GM21515 (cell line): ENCODE data around the gene PTPRN2.
A peak's percentile ranks its signal among the peaks of the same experiment; 100 is the strongest.
"Not testable (repeated sequence)": the region's sequence is repeated elsewhere in the genome, so short reads cannot be mapped to it uniquely, and the experiment has no call there.

ENCODE experiments used
- ATAC-seq: cut with Tn5 transposase; IDR thresholded peaks from one replicate; pipeline ENCODE4 v1.9.1; 2021; ENCODE audit not compliant: unreplicated experiment

The PTPRN2 gene

DNA sequence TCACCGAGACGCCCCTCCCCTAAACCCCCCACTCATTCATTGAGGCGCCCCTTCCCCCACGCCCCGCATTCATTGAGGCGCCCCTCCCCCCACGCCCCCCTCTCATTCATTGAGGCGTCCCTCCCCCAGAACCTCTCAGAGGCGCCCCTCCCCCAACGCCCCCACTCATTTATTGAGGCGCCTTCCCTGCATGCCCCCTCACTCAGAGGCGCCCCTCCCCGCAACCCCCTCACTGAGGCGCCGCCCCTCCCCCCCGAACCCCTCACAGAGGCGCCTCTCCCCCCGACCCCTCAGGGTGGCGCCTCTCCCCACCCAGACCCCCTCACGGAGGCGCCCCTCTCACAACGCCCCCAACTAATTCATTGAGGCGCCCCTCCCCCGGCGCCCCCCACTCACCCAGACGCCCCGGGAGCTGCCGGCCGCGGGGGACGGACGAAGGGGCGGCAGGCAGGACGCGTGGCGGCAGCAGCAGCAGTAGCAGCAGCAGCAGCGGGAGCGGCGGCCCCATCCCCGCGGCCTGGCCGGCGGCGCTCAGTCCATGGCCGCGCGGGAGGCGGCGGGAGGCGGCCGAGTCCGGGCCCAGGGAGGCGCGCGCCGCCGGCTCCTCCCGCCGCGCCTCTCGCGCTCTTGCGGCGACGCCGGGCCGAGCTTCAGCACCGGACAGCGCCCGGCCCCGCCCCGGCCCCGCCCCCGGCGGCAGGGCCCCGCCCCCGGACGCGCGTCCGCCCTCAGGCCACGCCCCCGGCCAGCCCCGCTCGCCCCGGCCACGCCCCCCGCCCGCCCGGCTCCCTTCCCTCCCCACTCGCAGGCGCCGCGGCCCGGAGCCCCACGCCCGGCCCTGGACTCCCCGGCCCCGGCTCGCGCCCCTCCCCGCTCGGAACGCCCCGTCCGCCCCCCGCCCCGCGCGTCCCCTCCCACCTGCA is at the start of gene PTPRN2:
TSS of gene PTPRN2 (minus strand) at position 662 of the 923 bp plus-strand sequence.
- no peak for ATAC-seq

DNA sequence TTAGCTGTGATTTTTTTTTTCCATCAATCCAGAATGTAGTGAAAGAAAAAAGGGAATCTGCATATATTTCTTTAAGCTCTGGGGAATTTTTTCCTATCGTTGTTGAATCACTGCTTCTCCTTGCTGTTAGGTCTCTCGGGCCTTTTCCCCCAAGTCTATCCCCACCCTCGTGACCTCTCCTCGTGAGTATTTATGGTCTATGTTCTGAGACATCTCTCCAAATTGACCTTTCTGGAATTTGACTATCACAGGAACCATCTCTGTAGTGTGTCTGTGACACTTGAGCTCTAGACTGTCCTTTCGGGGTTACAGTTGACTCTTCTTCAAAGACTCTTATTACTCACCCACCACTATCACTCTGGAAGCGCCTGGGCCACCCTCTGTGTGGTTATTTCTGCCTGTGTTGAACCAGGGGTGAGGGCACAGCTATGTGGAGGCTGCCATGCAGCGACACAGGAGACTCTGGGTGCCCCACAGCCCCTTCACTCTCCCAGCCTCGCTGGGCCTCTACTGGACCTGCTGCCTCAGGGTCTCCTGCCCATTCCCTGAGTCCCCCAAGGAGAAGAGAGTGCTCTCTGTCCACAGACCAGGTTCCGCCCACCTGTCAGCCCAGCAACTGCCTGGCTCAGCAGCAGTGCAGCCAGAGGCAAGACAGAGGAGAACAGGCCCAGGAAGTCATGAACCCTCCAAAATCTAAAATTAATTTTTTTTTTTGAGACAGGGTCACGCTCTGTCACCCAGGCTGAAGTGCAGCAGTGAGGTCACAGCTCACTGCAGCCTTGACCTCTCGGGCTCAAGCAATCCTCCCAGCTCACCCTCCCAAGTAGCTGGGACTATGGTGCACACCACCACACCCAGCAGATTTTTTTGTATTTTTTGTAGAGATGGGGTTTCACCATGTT is 45.7 kb upstream of the PTPRN2 start:
- no peak for ATAC-seq

DNA sequence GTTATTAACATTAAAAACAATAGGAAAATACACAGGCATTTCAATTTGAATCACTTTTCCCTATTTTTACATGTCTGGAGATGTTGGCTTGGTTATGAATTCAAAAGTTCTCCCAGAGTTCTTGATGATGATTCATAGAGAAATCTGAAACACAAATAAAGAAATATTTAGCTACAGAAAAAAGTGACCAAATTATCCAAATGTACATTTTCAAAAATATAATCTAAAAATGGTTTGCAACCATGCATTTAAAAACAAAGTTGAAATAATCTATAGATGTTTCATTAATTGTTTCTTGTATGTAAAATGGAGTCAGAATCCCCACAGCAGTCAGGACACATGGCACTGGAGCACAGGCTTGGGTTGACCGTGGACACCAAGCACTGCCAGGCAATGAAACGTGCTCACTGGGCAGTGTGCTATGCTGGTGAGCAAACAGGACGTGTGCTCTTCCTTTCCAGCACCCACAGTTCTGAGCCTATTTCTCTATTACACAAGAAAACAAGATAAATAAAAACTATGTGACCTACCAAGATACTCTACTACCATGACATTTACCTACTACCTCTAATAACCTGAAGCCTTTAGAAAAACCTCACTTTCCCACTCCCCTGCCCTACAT is 44.1 kb upstream of the PTPRN2 start:
- ATAC-seq, result no peak

DNA sequence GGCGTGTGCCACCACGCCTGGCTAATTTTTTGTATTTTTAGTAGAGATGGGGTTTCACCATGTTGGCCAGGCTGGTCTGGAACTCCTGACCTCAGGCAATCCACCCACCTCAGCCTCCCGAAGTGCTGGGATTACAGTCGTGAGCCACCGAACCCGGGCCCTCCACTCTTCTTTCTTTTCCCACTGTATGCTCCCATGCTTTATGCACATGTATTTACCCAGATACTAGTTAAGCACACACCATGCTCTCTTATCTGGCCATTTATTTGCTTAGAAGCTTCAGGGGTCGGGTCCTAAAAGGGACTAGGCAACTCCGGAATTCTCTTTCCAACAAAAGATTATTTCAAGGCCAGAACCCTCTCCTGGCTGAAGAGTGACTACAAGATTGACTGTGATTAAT is 38.7 kb upstream of the PTPRN2 start:
- ATAC-seq, result not testable (repeated sequence)

DNA sequence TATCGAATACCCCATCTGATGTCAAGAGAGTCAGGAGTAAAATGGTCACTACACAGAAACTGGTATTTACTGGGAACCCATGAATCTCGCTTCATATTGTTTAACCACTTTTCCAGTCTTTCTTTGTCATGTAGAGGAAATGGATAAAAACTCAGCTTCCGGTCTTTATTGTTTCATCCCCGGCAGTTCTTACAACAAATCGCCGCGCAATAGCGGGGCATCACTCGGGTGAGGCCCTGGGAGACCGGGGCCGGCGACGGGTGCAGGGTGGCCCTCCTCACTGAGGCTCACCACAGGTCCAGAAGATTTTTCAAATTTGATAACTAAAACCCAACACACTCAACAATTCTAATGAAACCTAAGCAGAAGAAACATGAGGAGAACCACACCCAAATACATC is 35.6 kb upstream of the PTPRN2 start:
- ATAC-seq, result no peak

DNA sequence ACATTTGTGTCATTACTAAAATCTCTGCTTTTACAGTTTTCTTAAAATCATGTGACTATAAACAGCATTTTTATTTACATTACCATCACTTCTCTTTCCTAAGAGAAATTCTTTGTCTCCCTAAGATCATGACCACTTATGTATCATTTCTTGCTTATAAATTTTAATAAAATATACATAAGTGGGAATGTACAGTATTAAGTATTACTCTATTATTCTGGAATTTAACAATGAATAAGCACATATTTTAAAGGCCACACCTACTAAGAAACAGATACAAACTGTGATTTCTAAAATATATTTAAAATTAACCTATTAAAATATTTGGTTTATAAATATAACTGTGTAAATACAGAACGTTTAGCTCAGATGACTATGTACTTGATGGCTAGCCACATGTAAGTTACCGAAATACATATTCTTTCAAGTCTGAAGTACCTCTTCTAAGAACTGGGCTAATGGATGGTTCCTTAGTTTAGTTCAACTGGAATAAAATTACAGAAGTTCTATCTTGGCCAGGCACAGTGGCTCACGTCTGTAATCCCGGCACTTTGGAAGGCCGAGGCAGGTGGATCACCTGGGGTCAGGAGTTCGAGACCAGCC is 33.3 kb upstream of the PTPRN2 start:
- ATAC-seq, result no peak

DNA sequence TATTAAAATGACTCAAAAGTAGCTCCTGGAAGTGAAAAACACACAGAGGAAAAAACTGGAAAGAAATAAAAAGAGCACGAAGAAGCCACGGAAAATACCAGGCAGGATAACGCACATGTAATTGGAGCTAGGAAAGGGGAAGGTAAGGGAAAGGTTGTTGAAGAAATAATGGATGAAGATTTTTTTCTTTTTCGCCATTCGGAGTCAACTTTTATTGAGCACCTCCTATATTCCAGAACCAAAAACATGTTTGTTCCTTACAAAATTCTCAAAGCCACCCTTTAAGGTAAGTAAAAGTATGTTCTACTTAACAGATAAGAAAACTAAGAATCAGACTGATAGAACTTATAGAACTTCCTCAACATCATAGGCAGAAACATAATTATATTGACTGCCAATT is 32.8 kb upstream of the PTPRN2 start:
- no peak for ATAC-seq

DNA sequence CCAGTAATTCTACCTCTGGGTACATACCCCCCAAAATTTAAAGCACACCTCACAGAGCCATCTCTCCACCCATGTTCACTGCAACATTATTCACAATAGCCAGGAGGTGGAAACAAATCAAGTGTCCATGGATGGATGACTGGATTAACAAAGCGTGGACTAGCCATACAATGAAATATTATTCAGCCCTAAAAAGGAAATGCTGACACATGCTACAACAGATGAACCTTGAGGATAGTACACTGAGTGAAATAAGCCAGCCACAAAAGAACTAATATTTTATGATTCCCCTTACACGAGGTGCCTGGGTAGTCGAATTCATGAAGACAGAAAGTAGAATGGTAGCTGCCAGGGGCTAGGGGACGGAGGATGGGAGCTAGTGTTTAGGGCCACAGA is 31.1 kb upstream of the PTPRN2 start:
- ATAC-seq, result no peak

DNA sequence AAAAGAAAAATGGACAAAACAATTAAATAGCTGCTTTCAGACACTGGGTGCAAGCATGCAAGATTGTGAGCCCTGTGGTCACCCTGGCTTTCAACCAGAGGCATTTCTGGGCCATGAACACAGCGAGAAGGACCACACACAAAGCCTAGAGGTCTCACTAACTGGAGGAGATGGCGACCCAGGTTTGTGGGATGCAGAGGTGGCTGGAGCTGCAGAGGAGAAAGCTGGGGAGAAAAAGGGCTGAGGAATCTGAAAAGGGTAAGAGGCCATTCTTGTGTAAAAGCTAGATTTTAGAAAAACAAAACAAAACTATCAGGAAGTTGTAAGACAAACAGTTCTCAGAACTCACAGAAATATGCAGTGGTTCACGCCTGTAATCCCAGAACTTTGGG is 30.1 kb upstream of the PTPRN2 start:
- no peak for ATAC-seq

DNA sequence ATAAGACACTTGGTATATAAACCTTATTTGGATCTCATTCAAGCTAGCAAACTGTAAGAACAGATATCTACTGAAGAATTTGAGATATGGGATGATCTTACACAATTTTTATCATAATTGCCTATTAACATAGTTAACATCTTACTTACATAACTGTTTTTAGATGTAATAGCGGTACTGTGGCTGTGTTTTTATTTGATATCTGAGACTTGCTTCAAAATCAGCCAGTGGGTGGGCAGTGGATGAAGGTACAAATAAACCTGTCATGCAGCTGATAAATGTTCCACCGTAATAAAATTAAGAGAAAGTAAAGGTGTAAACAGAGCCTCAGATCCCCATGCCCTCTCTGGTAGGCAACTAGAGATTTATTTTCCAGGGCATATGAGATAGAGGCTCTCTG is 28.4 kb upstream of the PTPRN2 start:
- no peak for ATAC-seq

DNA sequence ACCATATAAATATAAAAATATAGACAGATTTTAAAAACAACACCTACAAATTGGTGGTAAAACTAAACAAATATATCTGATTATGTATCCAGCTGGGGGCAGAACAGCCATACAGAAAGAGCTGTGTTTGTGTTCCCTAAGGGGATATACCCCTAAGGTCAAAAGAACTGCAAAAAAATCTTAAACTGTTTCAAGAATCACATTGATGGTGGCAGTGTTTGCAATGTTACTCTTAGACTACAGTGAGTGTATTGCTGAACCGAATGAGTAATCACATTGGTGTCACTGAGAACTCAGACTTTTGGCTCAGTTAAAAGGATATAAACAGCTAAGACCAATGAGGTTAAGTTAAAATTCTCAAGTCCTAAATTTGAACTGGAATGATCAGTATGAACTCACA is 27.1 kb upstream of the PTPRN2 start:
- ATAC-seq, result no peak

DNA sequence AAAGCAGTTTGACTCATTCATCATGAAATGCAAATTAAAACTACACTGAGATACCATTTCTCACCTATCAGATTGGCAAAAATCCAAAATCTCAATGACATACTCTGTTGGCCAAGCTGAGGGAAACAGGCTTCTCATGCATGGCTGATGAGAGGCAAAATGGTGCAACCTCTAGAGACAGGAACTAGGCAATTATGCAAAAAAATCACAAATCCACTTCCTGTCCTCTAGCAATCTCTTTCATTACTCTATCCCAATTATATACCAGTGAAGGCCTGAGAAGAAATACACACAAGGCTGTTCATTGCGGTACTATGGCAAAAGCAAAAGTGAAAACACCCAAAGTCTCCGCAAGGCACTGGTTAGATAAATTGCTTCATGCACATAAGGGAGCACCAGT is 25.9 kb upstream of the PTPRN2 start:
- peak; percentile 83 for ATAC-seq

DNA sequence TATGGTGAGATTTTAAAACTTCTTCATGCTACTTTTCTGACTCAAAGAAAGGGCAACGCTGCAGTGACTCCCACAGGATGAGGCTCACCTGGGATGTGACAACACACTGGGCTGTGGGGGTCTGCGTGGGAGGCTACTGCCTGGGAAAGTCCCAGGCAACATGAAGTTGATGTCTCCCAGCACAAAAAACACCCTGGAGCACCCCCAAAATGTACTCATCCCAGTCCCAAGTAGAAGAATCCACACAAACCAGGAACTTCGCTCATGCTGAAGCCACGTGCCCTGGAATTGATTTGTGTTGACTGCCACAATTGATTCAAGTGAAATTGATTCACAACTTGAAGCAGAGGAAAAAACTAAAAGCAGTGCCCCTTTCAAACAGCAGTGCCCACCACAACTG is 24.9 kb upstream of the PTPRN2 start:
- ATAC-seq, result no peak

DNA sequence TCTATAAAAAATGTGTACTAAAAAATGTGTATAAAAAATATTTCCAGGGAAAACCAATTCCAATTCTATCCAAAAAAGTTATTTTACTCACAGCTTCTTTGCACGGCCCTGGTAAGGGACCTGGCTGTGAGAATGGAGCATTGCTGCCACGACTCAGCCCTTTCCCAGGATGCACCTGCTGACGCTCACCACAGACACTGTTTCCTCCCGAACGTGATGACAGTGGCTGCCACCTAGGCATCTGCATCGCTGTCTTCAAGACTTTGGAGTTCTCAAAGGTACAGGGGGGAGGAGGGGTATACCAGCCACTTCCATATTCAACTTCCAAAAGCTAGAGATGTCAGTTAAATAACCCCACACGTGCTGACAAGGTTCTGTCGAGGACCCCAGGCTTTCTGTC is 23.9 kb upstream of the PTPRN2 start:
- ATAC-seq, result no peak

DNA sequence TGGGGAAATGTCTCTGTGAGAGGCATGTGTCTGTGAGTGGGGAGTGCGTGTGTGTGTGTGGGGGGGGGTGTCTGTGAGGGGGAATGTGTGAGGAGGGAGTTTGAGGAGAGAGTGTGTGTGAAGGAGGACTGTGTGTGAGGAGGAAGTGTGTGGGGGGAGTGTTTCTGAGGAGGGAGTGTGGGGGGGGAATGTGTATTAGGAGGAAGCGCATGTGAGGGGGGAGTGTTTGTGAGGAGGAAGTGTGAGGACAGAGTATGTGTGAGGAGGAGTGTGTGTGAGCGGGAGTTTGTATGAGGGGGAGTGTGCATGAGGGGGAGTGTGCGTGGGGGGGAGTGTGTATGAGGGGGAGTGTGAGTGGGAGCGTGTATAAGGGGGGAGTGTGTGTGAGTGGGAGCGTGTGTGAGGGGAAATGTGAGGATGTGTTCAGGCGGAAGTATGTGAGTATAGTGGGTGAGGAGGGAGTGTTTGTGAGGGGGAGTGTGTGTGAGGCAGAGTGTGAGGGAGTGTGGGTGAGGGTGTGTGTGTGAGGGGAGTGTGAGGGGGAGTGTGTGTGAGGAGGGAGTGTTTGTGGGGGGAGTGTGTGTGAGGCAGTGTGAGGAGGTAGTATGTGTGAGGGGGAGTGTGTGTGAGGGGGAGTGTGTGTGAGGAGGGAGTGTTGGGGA is 21.8 kb upstream of the PTPRN2 start:
- ATAC-seq, result no peak

DNA sequence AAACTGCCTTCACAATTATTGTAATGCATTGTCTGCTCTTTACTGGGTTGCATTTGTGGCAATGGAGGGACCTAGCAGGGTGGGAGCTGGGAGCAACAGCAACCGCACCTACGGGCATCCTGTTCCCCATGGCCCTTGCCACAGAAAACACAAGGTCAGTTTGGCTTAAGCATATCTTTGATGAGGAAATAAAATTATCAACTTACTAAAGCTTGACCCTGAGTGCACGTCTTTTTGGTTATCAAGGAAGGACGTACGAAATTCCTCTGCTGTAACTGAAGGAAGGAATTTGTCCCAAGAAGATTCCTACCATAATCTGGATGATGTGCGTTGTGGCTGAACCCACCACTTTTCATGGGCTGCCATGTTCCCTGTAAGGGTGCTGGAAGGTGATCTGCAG is 19.9 kb upstream of the PTPRN2 start:
- ATAC-seq, result no peak

DNA sequence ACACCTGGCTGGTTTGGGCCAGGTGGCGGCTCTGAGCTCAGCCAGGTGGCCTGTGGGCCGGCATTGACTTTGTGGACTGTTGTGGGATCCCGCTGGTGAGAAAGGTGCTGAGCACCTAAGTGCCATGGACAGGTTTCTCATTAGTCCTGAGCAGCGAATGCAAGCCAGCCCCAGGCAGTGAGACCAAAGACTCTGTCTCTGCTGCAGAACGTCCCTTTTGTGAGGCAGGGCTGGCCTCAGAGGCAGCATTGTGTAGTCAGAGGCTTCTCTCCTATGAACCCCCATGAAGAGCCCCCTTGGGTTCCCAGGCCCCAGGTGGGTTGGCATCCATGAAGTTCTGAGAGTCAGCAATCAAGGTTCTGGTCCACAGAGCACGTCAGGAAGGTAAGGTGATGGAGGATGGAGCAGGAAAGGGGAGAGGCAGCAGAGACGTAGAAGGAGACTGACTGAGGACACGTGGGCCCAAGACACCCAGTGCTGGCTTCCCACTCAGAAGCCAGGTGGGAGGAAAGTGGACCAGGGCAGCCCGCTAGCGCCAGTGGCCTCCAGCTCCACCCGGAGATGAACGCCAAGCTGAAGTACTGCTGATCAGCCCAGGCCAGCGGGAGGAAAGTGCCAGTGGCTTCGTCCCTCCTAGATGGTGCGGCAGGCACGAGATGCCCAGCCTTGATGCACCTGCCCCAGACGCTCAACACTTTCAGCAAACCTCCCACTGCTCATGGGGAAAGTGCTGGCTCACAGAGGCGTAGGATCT is 19.2 kb upstream of the PTPRN2 start:
- no peak for ATAC-seq

DNA sequence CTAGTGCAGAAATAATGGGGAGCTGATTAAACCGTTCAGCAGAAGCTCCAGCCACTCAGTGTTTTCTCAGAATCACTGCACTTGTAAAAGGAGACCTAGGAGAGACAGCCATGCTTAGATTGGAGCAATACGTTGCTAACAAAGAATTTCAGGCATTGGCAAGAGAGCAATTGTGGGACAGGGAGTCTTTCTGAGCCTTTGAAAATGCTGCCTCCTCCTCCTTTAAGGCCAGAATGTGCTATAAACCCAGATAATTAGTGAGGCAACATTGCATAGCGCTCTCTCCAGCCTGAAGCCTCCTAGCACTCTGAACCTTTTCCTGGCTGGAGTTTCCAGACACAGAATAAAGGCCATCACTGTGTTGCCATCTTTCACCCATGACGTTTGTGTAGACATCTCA is 18.5 kb upstream of the PTPRN2 start:
- no peak for ATAC-seq

DNA sequence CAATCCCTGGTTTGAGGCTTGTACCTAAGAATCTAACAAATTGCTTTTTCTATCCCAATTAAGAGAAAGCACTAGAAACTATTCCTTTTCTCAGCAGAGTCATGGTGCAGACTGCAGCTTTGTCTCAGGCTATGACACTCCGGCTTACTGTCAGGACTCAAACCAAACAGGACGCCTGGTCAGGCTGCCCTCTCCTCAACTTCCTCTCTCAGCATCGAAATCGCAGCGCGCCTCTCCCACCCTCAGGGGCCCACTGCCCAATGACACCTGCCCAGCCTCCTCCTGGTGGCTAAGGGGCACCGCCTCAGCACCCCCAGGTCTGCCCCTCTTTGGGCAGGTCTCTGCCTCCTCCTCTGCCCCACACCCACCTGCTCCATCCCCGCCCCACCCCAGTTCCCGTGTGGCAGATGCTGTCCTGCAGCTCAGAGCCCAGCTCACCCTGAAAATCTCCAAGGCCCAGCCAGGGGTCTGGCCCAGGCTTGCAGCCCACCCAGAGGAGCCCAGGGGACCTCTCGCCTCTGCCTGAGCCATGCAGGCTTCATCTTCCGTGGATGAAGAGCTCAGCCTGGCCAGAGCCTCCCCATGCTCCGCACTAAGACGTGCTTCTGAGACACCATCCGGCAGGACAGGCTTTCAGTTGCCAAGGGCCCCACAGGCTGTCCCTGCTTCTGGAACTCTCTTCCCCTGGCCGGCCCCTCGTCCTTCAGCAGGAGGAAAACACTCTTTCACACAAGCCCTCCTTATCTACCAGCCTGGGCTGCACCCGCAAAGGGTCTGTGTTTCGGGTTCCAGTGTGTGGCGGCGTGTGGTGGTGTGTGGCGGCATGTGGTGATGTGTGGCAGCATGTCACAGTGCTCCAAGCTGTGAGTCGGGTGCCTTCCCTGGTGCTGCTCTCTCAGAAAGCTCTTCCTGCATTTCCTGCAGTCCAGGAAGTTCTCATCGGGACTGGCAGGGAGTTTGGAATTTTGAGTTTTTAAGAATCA is 16.4 kb upstream of the PTPRN2 start:
- peak; percentile 15 for ATAC-seq
